SU-DHL-6 (cell line): ENCODE data around the gene SPATA9.

Experiments used
- H2AFZ ChIP-seq: fragments of 200-600 bp; sonication (generic); 2 replicates; pipeline ENCODE4 v1.6.1; 2014; ENCODE audit warnings: low read depth, mild to moderate bottlenecking, moderate library complexity, mixed read lengths, antibody characterized with exemption, low read length; ENCODE audit not compliant: severe bottlenecking
- H3F3A ChIP-seq: fragments of 200-600 bp; shearing (Covaris generic); 2 replicates; pipeline ENCODE4 v1.6.0; 2016; ENCODE audit warnings: antibody characterized with exemption, mild to moderate bottlenecking; ENCODE audit not compliant: insufficient read depth
- H3K27ac ChIP-seq: fragments of 200-600 bp; sonication (generic); 2 replicates; pipeline ENCODE4 v1.5.1; 2016; ENCODE audit warnings: low read depth, mild to moderate bottlenecking, low read length, moderate library complexity, mixed read lengths
- H3K27me3 ChIP-seq: fragments of 200-600 bp; sonication (generic), shearing (Covaris generic); 2 replicates; pipeline ENCODE4 v1.6.0; 2014; ENCODE audit warnings: mild to moderate bottlenecking, low read length
- H3K36me3 ChIP-seq: fragments of 200-600 bp; sonication (generic); 2 replicates; pipeline ENCODE4 v1.6.1; 2014; ENCODE audit warnings: mild to moderate bottlenecking, low read length, mixed read lengths
- H3K4me2 ChIP-seq: fragments of 300-600, 200-600 bp; shearing (Covaris generic), sonication (generic); 2 replicates; pipeline ENCODE4 v1.6.0; 2014; ENCODE audit warnings: low read length, low read depth, mild to moderate bottlenecking; ENCODE audit not compliant: poor library complexity, severe bottlenecking
- H3K4me3 ChIP-seq: fragments of 200-600 bp; sonication (generic); 2 replicates; pipeline ENCODE4 v1.5.1; 2014; ENCODE audit warnings: antibody characterized with exemption, low read length, mild to moderate bottlenecking, mixed read lengths; ENCODE audit not compliant: insufficient read depth, poor library complexity, severe bottlenecking
- H3K79me2 ChIP-seq: fragments of 200-600 bp; sonication (generic); 2 replicates; pipeline ENCODE4 v1.6.1; 2014; ENCODE audit warnings: mild to moderate bottlenecking, low read length, moderate library complexity; ENCODE audit not compliant: insufficient read depth
- H3K9ac ChIP-seq: fragments of 200-600 bp; sonication (generic); 2 replicates; pipeline ENCODE4 v1.7.0; 2014; ENCODE audit warnings: mild to moderate bottlenecking, low read length
- H3K9me2 ChIP-seq: fragments of 200-600 bp; sonication (generic); replicated peaks from 2 replicates; pipeline ENCODE4 v1.6.1; 2014; ENCODE audit warnings: low read length; ENCODE audit not compliant: insufficient read depth
- H3K9me3 ChIP-seq: fragments of 200-600 bp; sonication (generic); 2 replicates; pipeline ENCODE4 v1.6.1; 2014; ENCODE audit warnings: low read length, mixed read lengths; ENCODE audit not compliant: insufficient read depth
- H4K20me1 ChIP-seq: fragments of 200-600 bp; sonication (generic); 2 replicates; pipeline ENCODE4 v1.6.1; 2014; ENCODE audit warnings: low read depth, mild to moderate bottlenecking, antibody characterized with exemption, low read length, moderate library complexity, mixed read lengths
- CTCF ChIP-seq: fragments of 200-600 bp; sonication (generic); IDR thresholded peaks from one replicate; pipeline ENCODE4 v1.5.1; 2017; ENCODE audit warnings: antibody characterized with exemption, mild to moderate bottlenecking, low read length, moderate library complexity; ENCODE audit not compliant: insufficient read depth, poor library complexity, severe bottlenecking
- EZH2phosphoT487 ChIP-seq: fragments of 200-600 bp; sonication (generic), shearing (Covaris generic); conservative IDR thresholded peaks from 2 replicates; pipeline ENCODE4 v1.6.1; 2018; ENCODE audit warnings: mild to moderate bottlenecking, antibody characterized with exemption, low read length, moderate library complexity, mixed read lengths

The SPATA9 gene

GRCh38 chr5:95667678-95668077 lies 15.1 kb downstream of the SPATA9 start:
- Histone ChIP-seq H3K27ac (no peak overlapping the region), H3K4me2 (no peak overlapping the region), H3K9ac (no peak overlapping the region), H3K9me2 (no peaks in the 10 kb centered on the region), H3K9me3 (no peaks in the 10 kb centered on the region), H3K36me3 (no peaks in the 10 kb centered on the region), H3F3A (no peaks in the 10 kb centered on the region), H2AFZ (no peak overlapping the region), H3K4me3 (no peak overlapping the region), H3K79me2 (no peaks in the 10 kb centered on the region), H3K27me3 (no peaks in the 10 kb centered on the region), H4K20me1 (no peaks in the 10 kb centered on the region)
- no peak for TF ChIP-seq EZH2phosphoT487
- no peak for TF ChIP-seq CTCF

GRCh38 chr5:95667061-95667618 lies 15.7 kb downstream of the SPATA9 start:
- H4K20me1 ChIP-seq = no peaks in the 10 kb centered on the region
- TF ChIP-seq CTCF = no peak
- H2AFZ ChIP-seq = no peak overlapping the region
- no peak overlapping the region for H3K9ac ChIP-seq
- H3K4me2 ChIP-seq = no peak overlapping the region
- H3K79me2 ChIP-seq = no peaks in the 10 kb centered on the region
- H3K36me3 ChIP-seq = no peaks in the 10 kb centered on the region
- no peak overlapping the region for H3K27ac ChIP-seq
- no peaks in the 10 kb centered on the region for H3K27me3 ChIP-seq
- H3K9me2 ChIP-seq = no peaks in the 10 kb centered on the region
- H3K9me3 ChIP-seq = no peaks in the 10 kb centered on the region
- no peaks in the 10 kb centered on the region for H3F3A ChIP-seq
- H3K4me3 ChIP-seq = no peak overlapping the region

GRCh38 chr5:95664204-95664786 lies 18.5 kb downstream of the SPATA9 start:
- H3K79me2 ChIP-seq = no peaks in the 10 kb centered on the region
- no peaks in the 10 kb centered on the region for H3K9me2 ChIP-seq
- no peak overlapping the region for H3K27ac ChIP-seq
- H3K9me3 ChIP-seq = no peaks in the 10 kb centered on the region
- no peak overlapping the region for H3K4me2 ChIP-seq
- H2AFZ ChIP-seq = no peak overlapping the region
- no peak overlapping the region for H3K4me3 ChIP-seq
- H3K27me3 ChIP-seq = no peaks in the 10 kb centered on the region
- peak; percentile 76 for TF ChIP-seq CTCF
- TF ChIP-seq EZH2phosphoT487 = no peak
- no peak overlapping the region for H3K9ac ChIP-seq
- H3F3A ChIP-seq = no peaks in the 10 kb centered on the region
- H3K36me3 ChIP-seq = no peaks in the 10 kb centered on the region
- H4K20me1 ChIP-seq = no peaks in the 10 kb centered on the region
